ENCODE data around the gene JADE1. TPM values are rescaled to one million over a fixed set of nuclear protein-coding genes. Genes with fewer than 3 reads are reported as not detected.
A peak's percentile ranks its signal among the peaks of the same experiment; 100 is the strongest.

JADE1 gene
- total RNA-seq, 1 experiment from 2014 or later: 30.2 TPM

DNA sequence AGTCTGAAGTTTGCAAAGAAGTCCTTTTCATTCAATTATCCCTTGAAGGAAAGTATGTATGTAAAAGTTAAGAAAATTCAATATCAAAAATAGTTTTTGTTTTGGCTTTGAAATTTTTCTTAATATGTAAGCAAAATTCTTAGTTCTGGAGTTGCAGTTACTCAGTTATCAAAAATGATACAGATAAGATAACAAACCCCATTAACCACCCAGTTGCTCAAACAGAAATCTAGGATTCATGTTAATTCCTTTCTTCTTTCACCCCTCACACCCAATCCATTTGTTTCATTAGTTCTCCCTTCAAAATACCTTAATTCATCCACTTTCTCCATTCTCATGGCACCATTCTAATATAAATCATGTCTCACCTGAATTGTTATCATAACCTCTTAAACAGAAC lies 40.5 kb upstream of the JADE1 start:
- Histone ChIP-seq H3K36me3 (ENCODE audit: control insufficient read depth, insufficient read depth, low read length) (no peaks in the 10 kb centered on the region), H3K4me3 (ENCODE audit: low read depth, low read length) (no peak overlapping the region), H3K27me3 (replicated peaks; ENCODE audit: control insufficient read depth, insufficient read depth, low read length) (no peaks in the 10 kb centered on the region), H3K9me3 (no peaks in the 10 kb centered on the region), H3K4me1 (peaks cover 23% of the 10 kb centered on the region)
- TF ChIP-seq, protein P1, sequence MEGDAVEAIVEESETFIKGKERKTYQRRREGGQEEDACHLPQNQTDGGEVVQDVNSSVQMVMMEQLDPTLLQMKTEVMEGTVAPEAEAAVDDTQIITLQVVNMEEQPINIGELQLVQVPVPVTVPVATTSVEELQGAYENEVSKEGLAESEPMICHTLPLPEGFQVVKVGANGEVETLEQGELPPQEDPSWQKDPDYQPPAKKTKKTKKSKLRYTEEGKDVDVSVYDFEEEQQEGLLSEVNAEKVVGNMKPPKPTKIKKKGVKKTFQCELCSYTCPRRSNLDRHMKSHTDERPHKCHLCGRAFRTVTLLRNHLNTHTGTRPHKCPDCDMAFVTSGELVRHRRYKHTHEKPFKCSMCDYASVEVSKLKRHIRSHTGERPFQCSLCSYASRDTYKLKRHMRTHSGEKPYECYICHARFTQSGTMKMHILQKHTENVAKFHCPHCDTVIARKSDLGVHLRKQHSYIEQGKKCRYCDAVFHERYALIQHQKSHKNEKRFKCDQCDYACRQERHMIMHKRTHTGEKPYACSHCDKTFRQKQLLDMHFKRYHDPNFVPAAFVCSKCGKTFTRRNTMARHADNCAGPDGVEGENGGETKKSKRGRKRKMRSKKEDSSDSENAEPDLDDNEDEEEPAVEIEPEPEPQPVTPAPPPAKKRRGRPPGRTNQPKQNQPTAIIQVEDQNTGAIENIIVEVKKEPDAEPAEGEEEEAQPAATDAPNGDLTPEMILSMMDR (IDR thresholded peaks at IDR 0.05; ENCODE audit: insufficient read depth in 1 of 2, low read depth in 1 of 2, low read length in 1 of 2, severe bottlenecking in 1 of 2, unreplicated experiment in 1 of 2): no peak
- intact Hi-C loops (cut with micrococcal nuclease; ENCODE audit: unreplicated experiment): no loop called here
- ChIA-PET CTCF (no interaction called here), POLR2A (no interaction called here)
- H3K27me3 Mint-ChIP-seq (ENCODE audit: insufficient read depth, unreplicated experiment): no peaks in the 10 kb centered on the region
- H3K4me1 Mint-ChIP-seq (ENCODE audit: low read depth, unreplicated experiment): peaks cover 19% of the 10 kb centered on the region
- peak overlapping the region; percentile 10 for H3K27ac Mint-ChIP-seq (ENCODE audit: unreplicated experiment)
- no TSS peak for BruUV-seq (replicated peaks)
- no peaks in the 10 kb centered on the region for H3K9me3 Mint-ChIP-seq (ENCODE audit: unreplicated experiment)
- H3K4me3 Mint-ChIP-seq (ENCODE audit: unreplicated experiment): no peak overlapping the region
- H3K36me3 Mint-ChIP-seq (ENCODE audit: insufficient read depth, unreplicated experiment): peaks cover 6% of the 10 kb centered on the region
- no peak for DNase-seq

GRCh38 chr4:128770807-128771206 lies 38.7 kb upstream of the JADE1 start:
- Mint-ChIP-seq H3K36me3 (ENCODE audit: insufficient read depth, unreplicated experiment) (peaks cover 6% of the 10 kb centered on the region), H3K9me3 (ENCODE audit: unreplicated experiment) (no peaks in the 10 kb centered on the region), H3K27ac (ENCODE audit: unreplicated experiment) (no peak overlapping the region), H3K4me3 (ENCODE audit: unreplicated experiment) (no peak overlapping the region), H3K27me3 (ENCODE audit: insufficient read depth, unreplicated experiment) (no peaks in the 10 kb centered on the region), H3K4me1 (ENCODE audit: low read depth, unreplicated experiment) (peaks cover 24% of the 10 kb centered on the region)
- DNase-seq: no peak
- Histone ChIP-seq H3K4me1 (peaks cover 29% of the 10 kb centered on the region), H3K9me3 (no peaks in the 10 kb centered on the region), H3K36me3 (ENCODE audit: control insufficient read depth, insufficient read depth, low read length) (no peaks in the 10 kb centered on the region), H3K27me3 (replicated peaks; ENCODE audit: control insufficient read depth, insufficient read depth, low read length) (no peaks in the 10 kb centered on the region), H3K4me3 (ENCODE audit: low read depth, low read length) (no peak overlapping the region)
- ChIA-PET POLR2A (no interaction called here), CTCF (no interaction called here)
- intact Hi-C loops (cut with micrococcal nuclease; ENCODE audit: unreplicated experiment): no loop called here
- no TSS peak for BruUV-seq (replicated peaks)
- TF ChIP-seq, protein P1 (IDR thresholded peaks at IDR 0.05; ENCODE audit: insufficient read depth in 1 of 2, low read depth in 1 of 2, low read length in 1 of 2, severe bottlenecking in 1 of 2, unreplicated experiment in 1 of 2): no peak

DNA sequence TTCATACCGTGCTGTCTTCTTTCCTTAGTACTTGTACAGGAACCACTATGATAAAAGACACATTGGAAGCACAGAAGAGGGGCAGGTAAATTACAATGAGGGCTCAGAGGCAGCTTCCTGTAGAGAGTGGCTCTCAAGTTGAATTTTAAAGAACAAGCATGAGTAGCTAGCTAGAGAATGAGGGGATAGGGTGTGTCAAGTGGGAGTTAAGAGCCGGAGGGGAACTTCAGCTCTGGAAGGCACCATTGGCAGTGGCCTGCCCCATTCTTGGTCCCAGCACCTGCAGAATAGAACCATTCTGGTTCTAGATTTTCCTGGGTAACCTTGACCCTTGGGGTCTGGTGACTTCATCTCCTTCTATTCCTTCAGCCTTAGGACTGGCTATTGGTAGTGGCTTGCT lies 34.0 kb upstream of the JADE1 start:
- Mint-ChIP-seq H3K27ac (ENCODE audit: unreplicated experiment) (no peak overlapping the region), H3K27me3 (ENCODE audit: insufficient read depth, unreplicated experiment) (no peaks in the 10 kb centered on the region), H3K36me3 (ENCODE audit: insufficient read depth, unreplicated experiment) (peaks cover 6% of the 10 kb centered on the region), H3K4me3 (ENCODE audit: unreplicated experiment) (no peak overlapping the region), H3K9me3 (ENCODE audit: unreplicated experiment) (no peaks in the 10 kb centered on the region), H3K4me1 (ENCODE audit: low read depth, unreplicated experiment) (peaks cover 19% of the 10 kb centered on the region)
- Histone ChIP-seq H3K36me3 (ENCODE audit: control insufficient read depth, insufficient read depth, low read length) (no peaks in the 10 kb centered on the region), H3K4me3 (ENCODE audit: low read depth, low read length) (no peak overlapping the region), H3K4me1 (peaks cover 21% of the 10 kb centered on the region), H3K27me3 (replicated peaks; ENCODE audit: control insufficient read depth, insufficient read depth, low read length) (no peaks in the 10 kb centered on the region), H3K9me3 (no peaks in the 10 kb centered on the region)
- ChIA-PET CTCF (no interaction called here), POLR2A (no interaction called here)
- DNase-seq: no peak
- intact Hi-C loops (cut with micrococcal nuclease; ENCODE audit: unreplicated experiment): loop anchor here (5.0 kb wide), 1 partner anchor 48 kb away; no protein-coding TSS in a partner anchor
- TF ChIP-seq, protein P1 (IDR thresholded peaks at IDR 0.05; ENCODE audit: insufficient read depth in 1 of 2, low read depth in 1 of 2, low read length in 1 of 2, severe bottlenecking in 1 of 2, unreplicated experiment in 1 of 2): no peak
- no TSS peak for BruUV-seq (replicated peaks)
